C4-2B (cell line): Measurements from ENCODE around the gene STAMBP.

Experiments
- H3K27ac ChIP-seq: fragments of 450-650 bp; 2 replicates; pipeline ENCODE4 v1.5.1; 2017
- CTCF ChIP-seq: fragments of 450-650 bp; conservative IDR thresholded peaks from 2 replicates; pipeline ENCODE4 v1.5.1; 2017; ENCODE audit warnings: mild to moderate bottlenecking
- ZFX ChIP-seq: fragments of 450-650 bp; IDR thresholded peaks from 2 replicates; pipeline ENCODE4 v1.6.1; 2017

The STAMBP gene

GRCh38 chr2:73908689-73909652 is 80.2 kb downstream of the STAMBP start:
- no peak overlapping the region for H3K27ac ChIP-seq
- TF ChIP-seq ZFX: no peak
- TF ChIP-seq CTCF: no peak

GRCh38 chr2:73910873-73911547 is 82.2 kb downstream of the STAMBP start:
- TF ChIP-seq ZFX (no peak), CTCF (no peak)
- H3K27ac ChIP-seq: no peak overlapping the region

- TF ChIP-seq CTCF (no peak), ZFX (no peak)
- H3K27ac ChIP-seq: no peak overlapping the region
Observed at GRCh38 chr2:73911548-73912208, 82.9 kb downstream of the STAMBP start.

GRCh38 chr2:73913414-73914054 is 84.8 kb downstream of the STAMBP start:
- TF ChIP-seq CTCF: no peak
- TF ChIP-seq ZFX: no peak
- no peak overlapping the region for H3K27ac ChIP-seq

GRCh38 chr2:73914667-73915066 is 85.9 kb downstream of the STAMBP start:
- no peak for TF ChIP-seq ZFX
- no peak for TF ChIP-seq CTCF
- H3K27ac ChIP-seq: no peak overlapping the region

GRCh38 chr2:73915437-73915993 is 86.8 kb downstream of the STAMBP start:
- TF ChIP-seq ZFX (no peak), CTCF (no peak)
- H3K27ac ChIP-seq: no peak overlapping the region
